Activated naive CD4-positive, alpha-beta T cell treated with anti-CD3 and anti-CD28 coated beads, Interleukin-2, amount 50 U/mL, for 16 hours (primary cell): ENCODE measurements around the gene PNISR.

Experiments
- DNase-seq: peaks from one replicate; pipeline ENCODE4 v3.0.0-alpha.2; 2020

PNISR gene

DNA sequence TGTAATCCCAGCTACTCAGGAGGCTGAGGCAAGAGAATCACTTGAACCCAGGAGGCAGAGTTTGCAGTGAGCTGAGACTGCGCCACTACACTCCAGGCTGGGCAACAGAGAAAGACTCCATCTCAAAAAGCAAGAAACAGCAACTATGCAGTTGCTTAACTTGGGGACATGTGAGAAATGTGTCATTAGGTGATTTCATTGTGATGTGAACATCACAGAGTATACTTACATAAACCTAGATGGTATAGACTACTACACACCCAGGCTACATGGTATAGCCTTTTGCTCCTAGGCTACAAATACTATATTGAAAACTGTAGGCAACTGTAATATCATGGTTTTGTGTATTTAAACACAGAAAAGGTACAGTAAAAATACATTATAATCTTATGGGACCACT lies 27.8 kb downstream of the PNISR start:
- DNase-seq = no peak

- peak; percentile 65 for DNase-seq
Measured at GRCh38 chr6:99393698-99394531, 31.2 kb downstream of the PNISR start, which contains the start of gene COQ3. Gene COQ3, minus strand, starts transcription at chr6:99394195. Its CDS starts 16 bp downstream, at chr6:99394179.

DNA sequence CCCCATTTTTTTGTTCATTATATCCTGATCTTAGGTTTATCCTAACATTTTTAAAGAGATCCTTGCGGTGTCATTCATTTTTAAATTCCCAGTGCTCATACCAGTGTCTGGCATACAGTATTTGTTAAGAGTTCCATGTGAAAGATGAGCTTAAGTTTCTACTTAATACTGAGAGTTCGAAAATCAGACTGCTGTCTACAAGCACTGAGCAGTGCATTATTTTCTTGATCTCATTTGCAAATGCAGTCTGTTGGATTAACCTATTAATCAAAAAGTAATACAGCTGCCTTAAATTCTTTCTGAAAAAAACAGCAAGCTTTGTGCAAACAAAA lies 31.8 kb downstream of the PNISR start:
- DNase-seq = no peak

DNA sequence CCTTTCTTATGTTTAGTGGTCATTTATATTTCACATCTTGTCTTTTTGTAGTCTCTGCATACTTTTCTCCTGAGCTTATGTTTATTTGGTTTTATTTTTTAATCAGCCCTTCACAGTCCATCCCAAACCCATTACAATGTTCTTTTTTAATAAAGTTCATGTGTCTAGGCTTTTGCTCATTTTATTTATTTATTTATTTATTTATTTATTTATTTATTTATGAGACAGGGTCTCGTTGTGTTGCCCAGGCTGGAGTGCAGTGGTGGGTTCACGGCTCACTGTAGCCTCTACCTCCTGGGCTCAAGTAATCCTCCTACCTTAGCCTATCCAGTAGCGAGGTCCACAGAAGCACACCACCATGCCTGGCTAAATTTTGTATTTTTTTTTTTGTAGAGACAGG lies 34.2 kb downstream of the PNISR start:
- no peak for DNase-seq

DNA sequence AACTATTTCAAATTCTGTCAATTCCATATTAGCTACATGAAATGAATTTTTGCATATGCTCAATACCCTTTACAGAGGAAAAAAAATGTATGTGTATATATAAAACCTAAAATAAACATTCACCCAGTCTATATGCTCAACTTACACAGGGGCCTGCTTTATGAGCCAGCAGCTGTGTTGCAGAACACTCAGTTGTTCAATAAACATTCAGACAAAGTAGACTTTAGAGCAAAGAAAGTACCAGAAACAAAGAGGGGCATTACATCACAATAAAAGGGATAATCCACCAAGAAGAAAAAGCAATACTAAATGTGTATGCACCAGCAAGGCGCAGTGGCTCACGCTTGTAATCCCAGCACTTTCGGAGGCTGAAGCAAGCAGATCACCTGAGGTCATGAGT lies 40.6 kb downstream of the PNISR start:
- DNase-seq = no peak

DNA sequence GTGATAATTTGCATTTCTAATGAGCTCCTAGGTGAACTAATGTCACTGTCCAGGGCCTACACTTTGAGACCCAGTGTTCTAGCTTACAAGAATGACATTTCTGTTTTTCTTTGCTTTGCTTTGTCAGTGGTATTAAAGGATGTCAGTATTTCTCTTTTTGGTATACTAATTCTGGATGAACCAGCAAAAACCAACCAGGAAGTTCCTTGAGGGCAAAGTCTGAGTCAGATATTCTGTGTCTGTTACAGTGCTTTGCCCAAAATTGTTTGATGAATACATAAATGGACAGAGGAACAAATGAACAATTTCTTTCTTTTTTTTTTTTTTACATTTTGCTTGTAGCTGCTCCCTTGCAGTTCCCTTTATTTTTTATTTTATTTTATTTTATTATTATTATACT lies 46.5 kb downstream of the PNISR start:
- DNase-seq = no peak

DNA sequence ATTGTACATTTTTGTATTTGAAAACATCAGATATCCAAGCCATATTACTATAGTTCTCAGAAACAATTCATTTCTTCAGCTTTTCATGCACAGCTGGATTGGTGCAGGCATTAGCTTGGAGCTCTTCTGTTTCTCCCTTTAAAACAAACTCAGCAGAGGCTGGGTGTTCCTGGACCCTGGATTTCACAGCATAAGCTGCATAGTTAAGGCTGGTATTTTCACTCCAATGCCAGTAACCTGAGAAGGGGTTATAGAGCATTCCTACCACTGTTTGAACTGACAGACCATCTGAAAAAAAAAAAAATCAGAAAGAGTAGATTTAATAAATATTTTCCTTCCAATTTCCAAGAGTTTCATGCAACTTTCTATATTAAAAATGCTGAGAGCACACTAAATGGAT lies 55.6 kb downstream of the PNISR start:
- no peak for DNase-seq

DNA sequence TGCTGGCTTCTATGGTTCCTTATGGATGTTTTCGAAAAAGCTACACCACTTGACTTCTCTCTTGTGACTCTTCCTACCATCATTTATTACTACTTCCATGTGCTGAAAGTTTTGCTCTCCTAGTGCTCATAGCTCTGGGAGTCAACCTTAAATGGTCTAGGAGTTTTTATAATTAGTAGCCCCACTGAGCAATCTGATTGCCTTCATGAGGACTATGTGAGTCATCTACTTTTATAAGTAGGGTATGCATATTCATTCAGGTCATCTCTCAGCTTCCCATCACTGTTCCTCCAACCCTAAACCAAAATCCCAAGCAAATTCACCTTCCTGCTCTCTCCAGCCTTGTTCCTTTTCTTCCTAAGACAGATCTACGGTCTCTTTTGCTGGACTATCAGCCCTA lies 58.3 kb downstream of the PNISR start:
- no peak for DNase-seq

DNA sequence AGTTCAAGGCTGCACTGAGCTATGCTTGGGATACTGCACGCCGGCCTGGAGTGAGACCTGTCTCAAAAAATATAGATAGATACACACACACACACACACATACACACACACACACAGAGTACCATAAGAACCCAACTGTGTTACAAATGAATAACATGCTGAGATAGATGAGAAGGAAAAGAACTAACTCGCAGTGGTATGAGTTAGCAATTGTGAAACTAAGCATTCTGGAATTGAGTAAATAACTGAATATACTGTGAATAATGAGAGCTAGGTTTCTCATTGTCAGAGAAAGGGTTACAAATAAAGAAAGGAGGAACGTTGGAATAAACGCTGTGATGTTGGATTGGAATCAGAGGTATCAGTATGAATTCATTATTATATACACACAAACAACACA lies 61.1 kb downstream of the PNISR start:
- no peak for DNase-seq

- DNase-seq = no peak
Measured at GRCh38 chr6:99362678-99363268, 62.3 kb downstream of the PNISR start.

GRCh38 chr6:99359800-99360199 lies 65.3 kb downstream of the PNISR start:
- no peak for DNase-seq

- no peak for DNase-seq
Measured at GRCh38 chr6:99356641-99357040, 68.5 kb downstream of the PNISR start.

GRCh38 chr6:99354983-99355382 lies 70.1 kb downstream of the PNISR start:
- DNase-seq = no peak

GRCh38 chr6:99353126-99353525 lies 72.0 kb downstream of the PNISR start:
- DNase-seq = no peak

GRCh38 chr6:99350573-99350972 lies 74.5 kb downstream of the PNISR start:
- DNase-seq = no peak

DNA sequence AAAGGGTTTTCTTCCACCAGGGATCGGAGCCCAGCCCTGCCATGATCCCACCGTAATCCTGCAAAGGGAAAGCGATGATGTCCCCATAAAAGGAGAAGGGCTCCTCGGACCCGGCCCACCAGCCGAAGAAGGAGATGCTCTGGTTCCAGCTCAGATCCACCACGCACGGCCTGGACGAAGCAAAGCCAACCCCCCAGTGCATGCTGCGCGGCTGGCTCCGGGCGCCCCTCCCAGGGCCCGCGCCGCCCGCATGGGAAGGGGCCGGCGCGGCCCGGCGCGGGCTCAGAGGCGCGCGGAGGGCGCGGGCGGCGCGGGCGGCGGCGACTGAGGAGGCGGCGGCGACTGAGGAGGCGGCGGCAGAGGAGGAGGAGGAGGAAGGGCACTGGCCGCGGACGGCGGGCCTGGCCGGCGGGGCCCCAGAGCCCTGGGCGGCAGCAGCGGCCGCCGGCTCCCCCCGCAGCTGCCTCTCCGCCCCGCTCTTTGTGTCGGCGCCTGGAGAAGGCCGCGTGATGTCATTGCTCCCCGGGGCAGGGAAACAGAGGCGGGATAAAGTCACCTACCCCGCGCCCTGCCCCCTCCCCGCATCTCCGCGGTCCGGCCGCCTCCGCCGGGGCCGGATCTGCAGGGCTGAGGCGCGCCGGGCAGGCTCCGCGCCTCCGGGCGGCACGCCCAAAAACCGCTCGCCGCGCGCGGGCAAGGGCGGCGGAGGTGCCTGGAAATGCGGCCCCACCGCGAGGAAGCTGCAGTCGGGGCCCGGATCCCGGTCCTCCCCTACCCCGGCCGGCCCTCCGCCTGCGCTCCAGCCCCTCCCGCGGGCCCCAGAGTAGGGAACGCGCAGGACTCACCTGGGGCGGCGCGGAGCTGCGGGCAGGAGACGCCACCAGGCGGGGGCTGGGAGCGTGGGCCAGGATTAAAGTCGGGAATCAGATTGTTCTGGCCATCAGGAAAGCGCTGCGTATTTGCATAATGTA lies 75.7 kb downstream of the PNISR start, which contains the start of gene FAXC:
Gene FAXC (minus strand): TSS at position 504 of the 971 bp plus-strand sequence. CDS start 302 bp downstream, at position 202.
- DNase-seq = no peak

GRCh38 chr6:99348288-99349170 lies 76.6 kb downstream of the PNISR start:
- no peak for DNase-seq
